KMS-11 (cell line): ENCODE measurements around the gene GPR132.

Experiments
- H2AFZ ChIP-seq: fragments of 200-600 bp; sonication (generic); 2 replicates; pipeline ENCODE4 v1.6.1; 2016; ENCODE audit warnings: antibody characterized with exemption, mixed run types, low read depth
- H3K27ac ChIP-seq: fragments of 200-600 bp; sonication (generic); 2 replicates; pipeline ENCODE4 v1.6.1; 2016; ENCODE audit warnings: mild to moderate bottlenecking, mixed run types
- H3K27me3 ChIP-seq: fragments of 200-600 bp; sonication (generic); 2 replicates; pipeline ENCODE4 v1.6.1; 2017; ENCODE audit warnings: mild to moderate bottlenecking, low read depth, mixed run types, moderate library complexity; ENCODE audit not compliant: insufficient read depth
- H3K36me3 ChIP-seq: fragments of 200-600 bp; sonication (generic); 2 replicates; pipeline ENCODE4 v1.6.1; 2017; ENCODE audit warnings: mild to moderate bottlenecking, mixed run types; ENCODE audit not compliant: insufficient read depth
- H3K4me1 ChIP-seq: fragments of 200-600 bp; sonication (generic); 2 replicates; pipeline ENCODE4 v1.6.1; 2016; ENCODE audit warnings: mild to moderate bottlenecking, low read depth, mixed run types; ENCODE audit not compliant: poor library complexity, severe bottlenecking
- H3K4me2 ChIP-seq: fragments of 200-600 bp; sonication (generic); 2 replicates; pipeline ENCODE4 v1.7.0; 2016; ENCODE audit warnings: mild to moderate bottlenecking, mixed run types
- H3K4me3 ChIP-seq: fragments of 200-600 bp; sonication (generic); IDR thresholded peaks from 2 replicates; pipeline ENCODE4 v1.6.1; 2017; ENCODE audit warnings: low read depth, low read length, mixed read lengths; ENCODE audit not compliant: insufficient read depth
- H3K79me2 ChIP-seq: fragments of 200-600 bp; sonication (generic); 2 replicates; pipeline ENCODE4 v1.6.1; 2016; ENCODE audit warnings: low read depth, mixed run types; ENCODE audit not compliant: insufficient read depth
- H3K9ac ChIP-seq: fragments of 200-600 bp; sonication (generic); 2 replicates; pipeline ENCODE4 v1.6.1; 2016; ENCODE audit warnings: mild to moderate bottlenecking, mixed run types
- H4K20me1 ChIP-seq: fragments of 200-600 bp; sonication (generic); 2 replicates; pipeline ENCODE4 v1.6.1; 2016; ENCODE audit warnings: mild to moderate bottlenecking, mixed run types; ENCODE audit not compliant: insufficient read depth
- TF ChIP-seq, protein P1 (sequence below): fragments of 200-600 bp; sonication (generic); conservative IDR thresholded peaks from 2 replicates; pipeline ENCODE4 v1.6.1; 2017; ENCODE audit warnings: low read depth, mild to moderate bottlenecking, antibody characterized with exemption, low read length, moderate library complexity, mixed read lengths

Gene GPR132

DNA sequence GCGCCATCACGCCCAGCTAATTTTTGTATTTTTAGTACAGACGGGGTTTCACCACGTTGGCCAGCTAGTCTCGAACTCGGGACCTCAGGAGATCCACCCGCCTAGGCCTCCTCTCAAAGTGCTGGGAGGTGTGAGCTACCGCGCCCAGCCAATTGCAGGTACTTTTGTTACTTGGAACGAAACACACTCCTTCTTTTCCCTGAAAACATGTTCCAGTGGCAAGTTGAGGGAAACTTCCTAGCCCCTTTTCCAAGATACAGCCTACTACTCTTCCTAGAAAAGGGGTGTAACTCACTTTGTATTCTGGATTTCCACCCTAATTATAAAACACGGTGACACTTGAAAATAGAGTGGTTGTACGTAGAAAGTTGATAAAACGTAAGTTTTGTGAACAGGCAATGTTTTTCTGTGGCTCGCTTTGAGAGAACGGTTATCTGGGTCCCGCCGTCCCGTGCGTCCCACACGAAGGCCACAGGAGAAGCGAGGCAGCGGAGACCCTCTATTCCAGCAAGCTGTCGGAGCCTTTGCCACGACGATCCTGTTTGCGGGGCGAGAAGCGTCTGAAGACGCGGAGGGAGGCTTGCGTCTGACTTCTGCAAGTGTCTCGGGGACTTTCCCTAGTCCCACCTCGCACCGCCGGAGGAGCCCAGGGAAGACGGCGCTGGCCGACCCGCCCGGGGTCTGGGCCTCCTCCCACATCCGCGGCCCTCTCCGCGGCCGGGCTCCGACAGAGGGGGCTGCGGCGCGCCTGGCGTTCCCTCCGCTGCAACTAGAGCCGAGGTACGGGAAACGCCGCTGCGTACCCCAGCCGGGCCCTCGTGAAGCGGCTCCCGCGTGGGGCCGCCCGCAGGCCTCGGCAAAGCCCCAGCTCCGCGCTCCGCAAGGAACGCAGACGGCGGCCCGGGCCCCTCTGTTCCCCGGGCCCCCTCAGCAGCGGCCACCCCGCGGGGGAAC, 45.1 kb downstream of the GPR132 start:
- H3K79me2 ChIP-seq: peaks cover 59% of the 10 kb centered on the region
- H3K27me3 ChIP-seq: no peaks in the 10 kb centered on the region
- H4K20me1 ChIP-seq: peaks cover 37% of the 10 kb centered on the region
- no peak overlapping the region for H2AFZ ChIP-seq
- peak overlapping the region; percentile 73 for H3K27ac ChIP-seq
- no peaks in the 10 kb centered on the region for H3K36me3 ChIP-seq
- TF ChIP-seq, protein P1, sequence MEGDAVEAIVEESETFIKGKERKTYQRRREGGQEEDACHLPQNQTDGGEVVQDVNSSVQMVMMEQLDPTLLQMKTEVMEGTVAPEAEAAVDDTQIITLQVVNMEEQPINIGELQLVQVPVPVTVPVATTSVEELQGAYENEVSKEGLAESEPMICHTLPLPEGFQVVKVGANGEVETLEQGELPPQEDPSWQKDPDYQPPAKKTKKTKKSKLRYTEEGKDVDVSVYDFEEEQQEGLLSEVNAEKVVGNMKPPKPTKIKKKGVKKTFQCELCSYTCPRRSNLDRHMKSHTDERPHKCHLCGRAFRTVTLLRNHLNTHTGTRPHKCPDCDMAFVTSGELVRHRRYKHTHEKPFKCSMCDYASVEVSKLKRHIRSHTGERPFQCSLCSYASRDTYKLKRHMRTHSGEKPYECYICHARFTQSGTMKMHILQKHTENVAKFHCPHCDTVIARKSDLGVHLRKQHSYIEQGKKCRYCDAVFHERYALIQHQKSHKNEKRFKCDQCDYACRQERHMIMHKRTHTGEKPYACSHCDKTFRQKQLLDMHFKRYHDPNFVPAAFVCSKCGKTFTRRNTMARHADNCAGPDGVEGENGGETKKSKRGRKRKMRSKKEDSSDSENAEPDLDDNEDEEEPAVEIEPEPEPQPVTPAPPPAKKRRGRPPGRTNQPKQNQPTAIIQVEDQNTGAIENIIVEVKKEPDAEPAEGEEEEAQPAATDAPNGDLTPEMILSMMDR: no peak
- peak overlapping the region; percentile 87 for H3K9ac ChIP-seq
- peaks cover 47% of the 10 kb centered on the region for H3K4me1 ChIP-seq
- H3K4me2 ChIP-seq: peak overlapping the region; percentile 89; the same call in 1 of the 2 replicates
- no peak overlapping the region for H3K4me3 ChIP-seq

DNA sequence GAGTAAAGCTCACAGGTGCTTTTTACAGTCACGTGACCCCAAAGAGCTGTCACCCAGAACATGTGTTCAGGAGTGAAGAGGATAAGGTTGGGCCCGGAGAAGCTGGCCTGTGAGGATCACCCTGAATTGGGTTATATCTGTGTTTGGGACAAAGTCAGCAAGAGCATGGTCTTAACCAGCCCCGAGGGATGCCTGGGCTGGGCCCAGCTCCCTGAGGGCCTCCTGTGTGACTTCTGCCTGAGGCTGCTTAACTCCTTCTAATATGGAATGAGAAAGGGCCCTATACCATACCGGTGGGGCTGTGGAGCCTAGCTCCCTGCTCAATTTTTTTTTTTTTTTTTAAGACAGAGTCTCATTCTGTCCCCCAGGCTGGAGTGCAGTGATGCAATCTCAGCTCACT, 46.8 kb downstream of the GPR132 start:
- Histone ChIP-seq H3K9ac (no peak overlapping the region), H3K4me1 (peaks cover 63% of the 10 kb centered on the region), H4K20me1 (peaks cover 54% of the 10 kb centered on the region), H3K4me3 (no peak overlapping the region), H2AFZ (no peak overlapping the region), H3K79me2 (peaks cover 76% of the 10 kb centered on the region), H3K4me2 (peak overlapping the region; percentile 89), H3K27me3 (no peaks in the 10 kb centered on the region), H3K27ac (peak overlapping the region; percentile 20; the same call in 1 of the 2 replicates), H3K36me3 (no peaks in the 10 kb centered on the region)
- TF ChIP-seq, protein P1: no peak

- Histone ChIP-seq H3K27me3 (no peaks in the 10 kb centered on the region), H3K9ac (no peak overlapping the region), H2AFZ (no peak overlapping the region), H3K36me3 (no peaks in the 10 kb centered on the region), H3K4me1 (peaks cover 56% of the 10 kb centered on the region), H4K20me1 (peaks cover 71% of the 10 kb centered on the region), H3K4me3 (no peak overlapping the region), H3K27ac (no peak overlapping the region), H3K4me2 (peak overlapping the region; percentile 89), H3K79me2 (peaks cover 97% of the 10 kb centered on the region)
- TF ChIP-seq, protein P1: no peak
Measured at GRCh38 chr14:105015905-105016304, 49.3 kb downstream of the GPR132 start.

DNA sequence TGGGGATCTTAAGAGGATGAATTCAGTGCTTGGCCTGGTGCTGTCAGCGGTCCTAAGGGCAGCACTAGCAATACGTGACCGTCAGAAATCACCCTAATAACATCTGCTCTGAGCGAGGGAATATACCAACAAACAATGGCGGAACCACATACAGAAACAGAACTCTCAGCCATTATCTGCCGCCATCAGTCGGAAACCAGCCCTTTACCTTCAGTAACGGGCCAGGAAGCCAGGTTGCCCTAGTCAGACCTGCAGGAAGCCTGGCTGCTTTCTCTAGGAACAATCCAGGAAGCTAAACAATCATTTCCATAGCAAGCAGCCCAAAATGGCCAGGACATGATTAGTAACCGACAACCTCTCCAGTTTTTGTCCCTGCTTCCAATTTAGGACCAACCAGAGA, 50.0 kb downstream of the GPR132 start:
- H3K4me3 ChIP-seq: no peak overlapping the region
- TF ChIP-seq, protein P1: no peak
- no peak overlapping the region for H3K9ac ChIP-seq
- no peak overlapping the region; the same call in 1 of the 2 replicates for H3K4me2 ChIP-seq
- H3K27ac ChIP-seq: no peak overlapping the region
- H2AFZ ChIP-seq: no peak overlapping the region
- H4K20me1 ChIP-seq: peaks cover 71% of the 10 kb centered on the region
- H3K4me1 ChIP-seq: peaks cover 56% of the 10 kb centered on the region
- H3K36me3 ChIP-seq: no peaks in the 10 kb centered on the region
- peaks cover 100% of the 10 kb centered on the region for H3K79me2 ChIP-seq
- H3K27me3 ChIP-seq: no peaks in the 10 kb centered on the region
